HuH-7 (cell line): Measurements from ENCODE around the gene GLB1L2.

Experiments
- DNase-seq: peaks from one replicate; pipeline ENCODE4 v3.0.0; 2011; ENCODE audit warnings: low spot score

The GLB1L2 gene

GRCh38 chr11:134347441-134347840, 15.7 kb downstream of the GLB1L2 start:
- DNase-seq: no peak

DNA sequence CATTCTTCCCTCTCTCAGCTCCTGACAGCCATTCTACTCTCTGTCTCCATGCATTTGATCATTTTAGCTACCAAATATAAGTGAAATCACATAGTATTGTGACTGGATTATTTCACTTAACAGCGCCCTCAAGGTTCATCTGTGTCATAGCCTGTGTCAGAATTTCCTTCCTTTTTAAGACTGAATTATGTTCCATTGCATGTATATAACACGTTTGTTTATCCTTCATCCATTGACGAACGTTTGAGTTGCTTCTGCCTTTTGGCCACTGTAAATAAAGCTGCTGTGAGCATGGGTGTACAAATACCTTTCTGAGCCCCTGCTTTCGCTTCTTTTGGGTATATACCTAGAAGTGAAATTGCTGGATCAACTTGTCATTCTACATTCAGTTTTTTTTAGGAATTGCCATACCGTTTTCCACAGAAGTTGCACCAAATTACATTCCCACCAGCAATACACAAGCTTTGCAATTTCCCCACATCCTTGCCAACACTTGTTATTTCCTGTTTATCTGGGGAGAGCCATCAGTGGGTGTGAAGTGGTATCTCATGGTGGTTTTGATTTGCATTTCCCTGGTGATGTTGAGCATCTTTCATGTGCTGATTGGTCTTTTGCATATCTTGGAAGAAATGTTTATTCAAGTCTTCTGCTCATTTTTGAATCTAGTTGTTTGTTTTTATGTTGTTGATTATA, 17.5 kb downstream of the GLB1L2 start:
- no peak for DNase-seq

GRCh38 chr11:134349802-134350355, 18.1 kb downstream of the GLB1L2 start:
- no peak for DNase-seq

DNA sequence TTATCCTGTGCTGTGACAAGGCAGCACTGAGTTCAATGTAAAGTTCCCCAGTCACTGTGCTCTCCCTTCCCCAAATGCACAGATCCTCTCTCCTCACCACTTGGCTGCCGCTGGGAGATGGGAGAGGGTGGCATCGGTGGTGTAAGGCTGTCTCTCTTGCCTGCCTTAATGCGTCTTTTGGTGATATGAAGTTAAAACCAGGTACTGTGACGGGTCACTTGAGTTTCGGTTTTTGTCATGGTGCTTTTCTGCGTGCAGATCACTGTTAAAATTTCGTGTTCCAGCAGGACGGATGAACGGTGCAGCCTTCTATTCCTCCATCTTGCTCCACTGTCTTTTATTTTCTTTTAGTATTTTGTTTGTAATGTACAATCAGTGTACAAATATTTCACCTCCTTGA, 18.6 kb downstream of the GLB1L2 start:
- DNase-seq: no peak

- DNase-seq: no peak
Measured at GRCh38 chr11:134352111-134352510, 20.3 kb downstream of the GLB1L2 start.

- DNase-seq: no peak
Measured at GRCh38 chr11:134355136-134355535, 23.3 kb downstream of the GLB1L2 start.

DNA sequence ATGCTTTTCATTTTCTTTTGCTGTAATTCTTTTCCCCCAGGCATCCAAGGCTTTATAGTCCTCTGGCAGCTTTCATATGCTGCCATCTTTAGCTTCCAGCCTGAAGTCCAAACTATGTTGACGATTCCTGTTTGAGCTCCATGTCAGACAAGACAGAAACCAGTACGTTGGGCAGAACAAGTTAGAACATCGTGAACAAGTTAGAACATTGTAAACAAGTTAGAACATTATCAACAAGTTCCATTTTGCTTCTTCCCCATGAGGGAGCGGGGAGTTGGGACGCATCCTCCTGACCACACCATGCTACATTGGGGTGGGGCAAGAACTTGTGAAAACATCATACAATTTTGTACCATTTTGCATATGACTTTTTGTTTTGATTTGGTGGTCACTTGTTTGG, 23.9 kb downstream of the GLB1L2 start:
- no peak for DNase-seq

DNA sequence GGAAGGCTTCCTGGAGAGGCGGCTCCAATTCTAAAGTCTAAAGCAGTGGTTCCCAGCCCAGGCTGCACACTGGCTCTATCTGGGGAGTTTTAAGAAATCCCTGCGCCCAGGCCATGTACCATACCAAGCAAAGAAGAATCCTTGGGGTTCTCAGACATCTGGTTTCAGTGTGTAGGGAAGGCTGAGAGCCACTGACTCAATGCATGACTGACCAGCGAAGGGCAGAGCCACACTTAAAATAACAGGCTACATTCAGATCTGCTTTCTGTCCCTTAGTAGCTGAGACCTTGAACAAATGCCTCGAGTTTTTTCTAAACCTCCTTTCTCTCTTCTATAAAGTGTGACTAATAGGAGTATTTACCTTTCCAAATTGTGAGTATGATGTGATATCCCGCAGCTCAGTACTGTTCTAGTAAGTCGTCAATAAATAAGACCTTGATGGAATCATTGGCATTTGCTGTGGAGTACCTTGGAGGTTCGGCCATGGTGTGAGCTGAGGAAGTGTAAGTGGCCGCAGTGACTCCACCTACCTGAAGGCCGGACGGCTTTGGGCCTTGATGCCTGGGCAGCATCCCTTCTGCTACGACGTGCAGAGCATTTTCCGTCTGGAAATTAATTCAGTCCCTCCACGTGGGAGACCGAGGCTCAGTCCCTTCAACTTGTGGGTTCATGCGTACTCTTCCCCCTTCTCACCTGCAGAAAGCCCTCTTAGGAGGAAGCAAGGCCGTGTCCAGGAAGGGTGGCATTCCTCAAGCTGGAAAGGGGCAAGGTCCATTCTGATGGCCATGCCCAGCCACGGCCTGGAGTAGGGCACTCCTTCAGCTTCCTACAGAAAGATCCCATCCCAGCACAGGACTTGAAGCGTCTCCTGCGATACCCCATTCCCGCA, 25.1 kb downstream of the GLB1L2 start:
- DNase-seq: no peak

- DNase-seq: no peak
Measured at GRCh38 chr11:134357545-134357839, 25.7 kb downstream of the GLB1L2 start.

DNA sequence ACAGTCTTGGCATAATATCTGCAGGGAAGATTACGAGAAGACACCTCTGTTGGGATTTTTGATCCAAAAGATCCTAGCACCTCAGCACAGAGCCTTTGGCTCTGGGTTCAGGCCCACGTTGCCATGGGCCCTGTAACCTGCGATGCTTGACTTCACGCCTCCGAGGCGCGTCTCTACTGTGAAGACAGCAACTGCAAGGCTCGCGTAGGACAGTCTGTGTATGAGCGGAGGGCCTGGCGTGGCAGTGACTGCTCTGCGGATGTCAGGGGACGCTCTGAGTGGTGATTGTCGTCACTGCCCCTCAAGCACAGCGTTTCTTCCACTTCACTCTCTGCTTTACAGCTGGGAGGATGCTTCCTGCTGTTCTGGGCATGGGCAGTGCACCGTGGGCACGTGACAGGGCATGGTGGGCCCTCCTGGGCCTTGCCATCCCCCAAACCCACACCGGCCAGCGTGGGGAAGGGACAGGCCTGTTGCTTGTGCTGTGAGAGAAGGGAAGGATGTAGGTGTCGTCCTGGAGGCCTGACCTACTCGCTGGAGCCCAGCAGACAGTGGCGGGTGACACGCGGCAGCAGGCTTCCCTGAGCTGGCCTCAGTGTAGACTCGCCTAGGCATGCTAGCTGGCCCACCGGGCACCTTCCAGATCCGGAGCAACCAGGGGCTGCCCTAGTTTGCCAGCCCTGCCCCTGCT, 26.5 kb downstream of the GLB1L2 start:
- no peak for DNase-seq

- no peak for DNase-seq
Measured at GRCh38 chr11:134358856-134359490, 27.2 kb downstream of the GLB1L2 start.

DNA sequence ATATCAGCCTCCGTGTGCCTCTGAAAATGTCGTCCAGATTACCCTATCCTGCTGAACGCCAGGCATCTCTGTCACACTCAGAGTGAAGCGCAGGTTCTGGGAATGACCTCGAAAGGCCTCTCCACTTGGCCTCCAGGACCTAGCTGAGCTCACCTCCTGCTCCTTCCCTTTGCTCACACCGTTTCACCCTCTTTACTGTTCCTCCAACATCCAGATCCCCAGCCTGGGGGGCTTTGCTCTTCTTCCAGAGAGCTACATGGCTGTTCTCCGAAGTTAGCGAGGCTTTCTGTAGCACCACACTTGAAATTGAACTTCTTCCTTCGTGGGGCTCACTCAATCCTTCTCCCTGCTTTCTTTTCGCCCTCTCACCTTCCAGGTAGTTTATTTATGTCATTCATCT, 27.9 kb downstream of the GLB1L2 start:
- DNase-seq: no peak

GRCh38 chr11:134360050-134360835, 28.5 kb downstream of the GLB1L2 start:
- DNase-seq: peak; percentile 94

DNA sequence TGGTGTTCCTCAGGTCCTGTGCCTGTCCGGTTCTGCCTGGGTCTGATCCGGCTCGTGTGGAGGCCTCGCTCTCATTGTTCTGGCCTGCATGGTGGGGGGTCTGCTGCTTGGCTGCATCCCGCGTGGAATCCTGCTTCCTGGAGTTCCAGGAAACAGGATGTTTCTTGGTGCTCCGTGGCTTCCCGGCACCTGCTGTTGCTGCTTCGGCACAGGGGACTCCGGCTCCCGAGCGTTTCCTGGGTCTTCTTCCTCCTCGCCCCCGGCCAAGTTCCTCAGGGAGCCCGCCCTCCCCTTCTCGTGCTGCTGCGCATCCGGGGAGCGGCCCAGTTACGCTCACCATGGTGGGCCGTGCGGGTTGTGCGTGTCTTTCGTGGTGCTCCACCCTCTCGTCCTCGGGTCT, 29.9 kb downstream of the GLB1L2 start:
- DNase-seq: no peak

- no peak for DNase-seq
Measured at GRCh38 chr11:134362192-134362901, 30.6 kb downstream of the GLB1L2 start.

DNA sequence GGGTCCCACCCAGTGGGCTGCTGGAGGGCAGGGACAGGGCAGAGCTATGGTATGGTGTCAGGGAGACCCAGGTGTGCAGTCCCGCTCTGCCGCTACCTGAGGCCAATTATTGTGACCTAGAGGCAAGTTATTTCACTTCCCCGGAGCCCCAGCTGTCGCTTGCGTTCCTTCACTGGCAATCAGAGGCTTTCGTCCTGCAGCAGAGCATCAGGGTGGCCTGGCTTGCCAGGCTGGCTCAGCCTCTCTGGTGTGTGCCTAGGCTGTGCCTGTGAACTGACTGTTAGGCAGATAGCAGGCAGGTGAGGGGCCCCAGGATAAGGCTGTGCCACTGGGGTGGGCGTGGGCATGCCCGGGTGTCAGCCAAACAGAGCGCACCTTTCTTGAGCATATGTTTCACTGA, 31.4 kb downstream of the GLB1L2 start:
- DNase-seq: no peak

DNA sequence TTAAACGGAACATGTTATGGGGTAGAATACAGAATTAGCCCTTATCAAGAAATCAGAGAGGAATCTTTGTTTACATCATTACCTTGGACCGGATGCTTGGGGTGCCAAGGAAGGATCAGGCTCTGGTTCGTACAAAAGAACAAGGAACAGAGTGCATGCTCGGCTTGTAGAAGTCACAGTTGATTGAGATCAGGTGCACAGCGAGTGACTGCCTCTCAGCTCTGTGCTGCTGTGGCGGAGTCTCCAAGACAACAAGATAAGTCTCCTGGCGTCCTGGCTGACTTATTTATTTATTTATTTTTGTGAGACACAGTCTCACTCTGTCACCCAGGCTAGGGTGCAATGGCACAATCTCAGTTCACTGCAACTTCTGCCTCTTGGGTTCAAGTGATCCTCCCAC, 31.8 kb downstream of the GLB1L2 start:
- DNase-seq: no peak

- DNase-seq: no peak
Measured at GRCh38 chr11:134364261-134364660, 32.5 kb downstream of the GLB1L2 start.

DNA sequence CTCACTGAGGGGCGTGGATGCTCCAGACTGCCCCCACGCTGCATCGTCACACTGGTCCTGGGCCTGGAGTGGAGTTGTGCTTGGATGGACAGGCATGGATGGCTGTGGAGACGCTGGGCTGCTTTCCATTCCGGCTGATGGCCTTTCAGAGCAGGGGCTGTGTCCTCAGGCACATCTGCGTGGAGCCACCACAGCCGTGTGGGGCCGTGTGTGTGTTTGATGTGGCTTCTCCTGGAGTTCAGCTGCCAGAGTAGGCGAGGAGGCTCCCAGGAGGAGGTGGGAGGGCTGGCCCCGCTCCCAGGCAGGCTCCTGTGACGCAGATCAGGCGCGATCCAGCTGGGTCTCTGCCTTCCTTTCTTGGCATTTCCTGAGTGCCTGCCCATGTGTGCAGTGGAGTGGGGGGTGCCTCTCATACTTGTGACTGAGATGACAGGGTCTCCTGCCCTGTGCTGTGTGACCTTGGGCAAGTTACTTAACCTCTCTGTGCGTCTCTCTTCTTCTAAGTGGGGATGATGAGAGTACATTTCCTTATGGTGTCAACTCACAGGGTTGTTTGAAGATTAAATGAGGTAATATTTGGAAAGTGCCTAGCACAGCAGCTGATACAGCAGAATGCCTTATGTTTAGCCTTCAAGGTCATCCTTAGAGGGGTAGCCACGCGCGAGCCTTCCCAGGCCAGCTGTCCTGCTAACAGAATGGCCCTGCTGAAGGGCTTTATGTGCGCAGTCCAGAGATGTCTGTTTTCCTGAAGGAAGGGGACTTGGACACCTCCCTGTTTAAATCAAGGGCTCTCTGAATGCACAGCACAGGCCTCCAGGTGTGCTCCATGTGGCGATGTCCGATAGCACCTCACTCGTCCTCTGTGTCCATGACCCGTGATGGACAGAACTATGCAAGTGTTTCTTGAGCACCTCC, 33.5 kb downstream of the GLB1L2 start:
- DNase-seq: no peak

- no peak for DNase-seq
Measured at GRCh38 chr11:134366254-134366653, 34.5 kb downstream of the GLB1L2 start.
